GM12872 (cell line): ENCODE data around the gene RTP3.

Source experiments
- TF ChIP-seq, protein P1 (sequence below): IDR thresholded peaks from 3 replicates; pipeline ENCODE4 v1.5.1; 2011; ENCODE audit warnings: low read depth, mild to moderate bottlenecking, low read length, moderate library complexity; ENCODE audit not compliant: insufficient read depth

The RTP3 gene

DNA sequence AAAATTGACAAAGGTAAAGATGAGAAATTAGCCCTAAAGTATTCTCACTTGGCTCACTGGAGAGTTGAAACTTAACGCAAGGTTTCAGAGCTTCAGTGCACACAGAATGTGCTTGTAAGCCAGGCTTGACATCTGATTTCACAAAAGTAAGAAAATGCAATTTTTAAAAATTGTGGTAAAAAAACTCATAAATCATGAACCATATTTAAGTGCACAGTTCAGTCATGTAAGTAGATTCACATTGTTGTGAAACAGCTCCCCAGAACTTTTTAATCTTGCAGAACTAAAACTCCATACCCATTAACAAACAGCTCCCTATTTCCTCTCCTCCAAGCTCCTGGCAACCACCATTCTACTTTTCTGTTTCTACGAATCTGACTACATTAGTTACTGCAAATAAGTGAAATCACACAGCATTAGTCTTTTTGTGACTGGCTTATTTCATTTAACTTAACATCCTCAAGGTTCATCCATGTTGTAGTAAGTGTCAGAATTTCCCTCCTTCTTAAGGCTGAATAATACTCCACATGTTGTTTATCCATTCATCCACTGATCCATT lies 14.5 kb downstream of the RTP3 start:
- TF ChIP-seq, protein P1, sequence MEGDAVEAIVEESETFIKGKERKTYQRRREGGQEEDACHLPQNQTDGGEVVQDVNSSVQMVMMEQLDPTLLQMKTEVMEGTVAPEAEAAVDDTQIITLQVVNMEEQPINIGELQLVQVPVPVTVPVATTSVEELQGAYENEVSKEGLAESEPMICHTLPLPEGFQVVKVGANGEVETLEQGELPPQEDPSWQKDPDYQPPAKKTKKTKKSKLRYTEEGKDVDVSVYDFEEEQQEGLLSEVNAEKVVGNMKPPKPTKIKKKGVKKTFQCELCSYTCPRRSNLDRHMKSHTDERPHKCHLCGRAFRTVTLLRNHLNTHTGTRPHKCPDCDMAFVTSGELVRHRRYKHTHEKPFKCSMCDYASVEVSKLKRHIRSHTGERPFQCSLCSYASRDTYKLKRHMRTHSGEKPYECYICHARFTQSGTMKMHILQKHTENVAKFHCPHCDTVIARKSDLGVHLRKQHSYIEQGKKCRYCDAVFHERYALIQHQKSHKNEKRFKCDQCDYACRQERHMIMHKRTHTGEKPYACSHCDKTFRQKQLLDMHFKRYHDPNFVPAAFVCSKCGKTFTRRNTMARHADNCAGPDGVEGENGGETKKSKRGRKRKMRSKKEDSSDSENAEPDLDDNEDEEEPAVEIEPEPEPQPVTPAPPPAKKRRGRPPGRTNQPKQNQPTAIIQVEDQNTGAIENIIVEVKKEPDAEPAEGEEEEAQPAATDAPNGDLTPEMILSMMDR = no peak

DNA sequence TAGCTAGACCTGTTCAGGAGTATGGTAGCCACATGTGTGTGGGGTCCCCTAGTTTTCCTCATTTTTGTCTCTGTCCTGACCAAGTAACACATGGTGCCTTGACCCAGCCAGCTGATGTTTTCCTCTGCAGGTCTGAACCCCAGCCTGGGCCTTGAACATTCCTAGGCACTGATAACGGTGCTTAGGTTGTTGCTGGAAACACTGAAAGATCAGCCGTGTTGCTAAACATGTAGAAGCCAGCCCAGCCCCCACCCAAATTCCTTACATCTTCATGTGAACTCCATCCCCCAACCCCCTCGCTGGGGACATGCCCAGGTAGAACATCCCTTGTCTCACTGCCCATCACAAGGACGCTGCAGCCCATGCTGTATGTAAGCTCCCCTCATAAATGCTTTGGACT lies 18.7 kb downstream of the RTP3 start:
- TF ChIP-seq, protein P1 = no peak

DNA sequence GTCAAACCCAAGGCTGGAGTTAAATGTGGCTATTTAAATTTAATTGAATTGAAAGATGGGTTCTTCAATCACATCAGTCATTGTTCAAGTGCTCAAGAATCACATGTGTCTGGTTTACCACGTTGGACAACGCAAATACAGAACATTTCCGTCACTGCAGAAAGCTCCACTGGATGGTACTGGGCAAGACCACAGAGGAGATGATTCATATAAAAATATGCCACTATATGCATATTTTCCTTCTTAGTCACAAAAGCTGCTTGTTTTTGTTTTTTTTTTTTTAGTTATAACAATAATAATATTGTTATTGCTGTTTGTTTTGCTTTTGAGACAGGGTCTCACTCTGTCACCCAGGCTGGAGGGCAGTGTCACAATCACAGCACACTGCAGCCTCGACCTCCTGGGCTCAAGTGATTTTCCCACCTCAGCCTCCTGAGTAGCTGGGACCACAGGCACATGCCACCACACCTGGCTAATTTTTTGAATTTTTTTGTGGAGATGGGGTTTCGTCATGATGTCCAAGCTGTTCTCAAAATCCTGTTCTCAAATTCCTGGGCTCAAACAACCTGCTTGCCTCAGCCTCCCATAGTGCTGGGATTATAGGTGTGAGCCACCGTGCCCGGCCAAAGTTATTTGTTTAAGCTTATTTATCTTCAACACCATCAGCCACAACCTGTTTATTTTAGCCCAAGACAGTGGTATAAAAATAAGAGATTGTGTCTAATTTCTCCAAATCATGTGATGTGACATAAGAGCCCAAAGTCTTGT lies 19.4 kb downstream of the RTP3 start:
- TF ChIP-seq, protein P1 = no peak

DNA sequence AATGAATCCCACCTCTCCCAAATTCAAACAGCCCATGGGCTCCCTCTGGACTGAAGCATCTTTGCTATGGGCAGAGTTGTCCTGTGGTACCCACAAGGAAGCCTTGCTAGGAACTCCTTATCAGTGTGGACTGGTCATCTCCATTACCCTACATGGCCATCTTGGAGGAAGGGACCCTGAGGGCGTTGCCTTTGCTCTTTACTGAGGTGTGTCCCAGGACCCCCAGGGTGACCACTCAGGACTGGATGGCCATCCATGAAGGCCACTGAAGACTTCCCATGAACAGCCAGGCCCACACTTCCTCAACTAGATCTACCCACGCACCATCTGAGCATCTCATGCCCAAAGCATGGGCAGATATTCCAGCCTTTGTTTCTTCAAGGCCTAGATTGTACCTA lies 20.0 kb downstream of the RTP3 start:
- TF ChIP-seq, protein P1 = no peak

DNA sequence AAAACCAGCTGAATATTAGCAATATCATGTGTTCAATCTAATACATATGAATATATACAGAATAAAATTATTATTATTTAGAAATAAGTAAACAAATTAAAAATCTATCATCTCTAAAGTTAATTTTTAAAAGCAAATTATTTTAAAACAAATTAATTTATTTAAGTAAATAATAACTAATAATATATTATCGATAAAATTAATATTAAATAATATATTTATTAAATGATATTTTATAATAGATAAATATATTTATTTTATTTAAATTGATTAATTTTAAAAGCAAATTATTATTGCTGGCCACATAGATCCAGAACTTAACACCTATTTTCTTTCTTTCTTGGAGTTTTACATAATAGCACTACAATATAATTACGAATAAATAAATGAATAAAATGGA lies 22.2 kb downstream of the RTP3 start:
- TF ChIP-seq, protein P1 = no peak

DNA sequence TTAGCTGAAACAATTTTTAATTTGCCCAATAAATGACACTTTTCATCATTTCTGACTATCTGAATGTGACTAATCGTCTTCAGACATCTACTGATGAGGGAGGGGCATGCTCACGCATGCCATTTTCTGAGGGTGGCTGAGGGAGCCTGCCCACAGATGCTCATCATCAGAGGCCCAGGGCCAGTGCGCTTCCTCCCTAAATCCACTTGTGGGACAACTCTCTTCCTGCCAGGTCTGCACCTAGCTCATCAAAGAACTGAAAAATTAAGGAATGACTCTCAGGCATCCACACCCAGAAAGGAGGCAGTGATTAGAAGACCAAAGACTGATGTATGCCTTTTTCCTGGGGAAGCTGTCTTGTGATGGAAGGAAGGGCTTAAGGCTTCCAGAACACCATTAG lies 22.8 kb downstream of the RTP3 start:
- TF ChIP-seq, protein P1 = no peak

DNA sequence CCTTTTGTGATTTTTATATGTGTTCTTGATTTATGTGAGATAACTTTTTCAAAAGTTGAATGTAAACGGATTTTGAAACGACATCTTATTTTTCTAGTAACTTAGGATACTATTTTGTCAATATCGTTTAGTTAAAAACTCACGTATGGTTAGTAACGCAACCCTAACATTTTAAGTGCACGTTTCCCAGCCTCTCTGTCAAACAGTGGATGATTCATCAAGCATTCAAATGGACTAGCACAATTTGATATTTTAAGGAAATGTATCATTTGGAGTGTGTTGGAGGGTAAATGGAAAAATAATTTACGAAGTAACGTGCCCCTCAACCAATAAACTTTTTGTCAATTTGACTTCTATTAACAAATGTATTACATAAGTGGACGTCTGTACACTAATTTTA lies 23.3 kb downstream of the RTP3 start:
- TF ChIP-seq, protein P1 = no peak
